GM12878 (cell line): ENCODE measurements around the gene ZNF276. TPM values are rescaled to one million over a fixed set of nuclear protein-coding genes. Genes with fewer than 3 reads are reported as not detected.

ENCODE experiments used
- ASH2L ChIP-seq: fragments of 300-600, 200-600 bp; sonication (generic); IDR thresholded peaks from 2 replicates; pipeline ENCODE4 v1.6.1; 2017; ENCODE audit warnings: low read depth, mild to moderate bottlenecking, borderline replicate concordance
- CEBPB ChIP-seq, 2 experiments: fragments of 150-350 bp in 1 of 2; IDR thresholded peaks; 2 replicates each; pipeline ENCODE4 v1.6.1; 2012 to 2014; ENCODE audit warnings: low read depth in 2 of 2, low read length in 2 of 2, borderline replicate concordance in 1 of 2, inconsistent platforms in 1 of 2
- CHD2 ChIP-seq: IDR thresholded peaks from 2 replicates; pipeline ENCODE4 v1.6.1; 2011; ENCODE audit warnings: low read depth, low read length, improper control_type of control experiment, borderline replicate concordance
- CREB1 ChIP-seq: IDR thresholded peaks from 2 replicates; pipeline ENCODE4 v1.6.1; 2012; ENCODE audit warnings: low read depth, mild to moderate bottlenecking, inconsistent platforms
- CUX1 ChIP-seq: IDR thresholded peaks from 2 replicates; pipeline ENCODE4 v1.6.1; 2012; ENCODE audit warnings: improper control_type of control experiment, low read depth, low read length; ENCODE audit not compliant: insufficient replicate concordance
- EP300 ChIP-seq, 2 experiments: fragments of 150-350 bp in 1 of 2; IDR thresholded peaks; 2 replicates each; pipeline ENCODE4 v1.6.1; 2011 to 2012; ENCODE audit warnings: low read depth in 2 of 2, low read length in 2 of 2, borderline replicate concordance in 1 of 2, improper control_type of control experiment in 1 of 2, inconsistent platforms in 1 of 2; ENCODE audit not compliant: control insufficient read depth in 1 of 2
- GABPA ChIP-seq: IDR thresholded peaks from 2 replicates; pipeline ENCODE4 v1.6.1; 2014; ENCODE audit warnings: antibody characterized with exemption, low read depth, mild to moderate bottlenecking, inconsistent platforms
- NKRF ChIP-seq: fragments of 450-650 bp; conservative IDR thresholded peaks from 2 replicates; pipeline ENCODE4 v1.6.1; 2017; ENCODE audit warnings: mild to moderate bottlenecking, moderate library complexity
- RB1 ChIP-seq: fragments of 450-650 bp; formaldehyde crosslinking; IDR thresholded peaks from 2 replicates; pipeline ENCODE4 v1.6.1; 2017; ENCODE audit warnings: mild to moderate bottlenecking, borderline replicate concordance
- SMAD5 ChIP-seq: IDR thresholded peaks from 2 replicates; pipeline ENCODE4 v1.6.1; 2016; ENCODE audit warnings: antibody characterized with exemption, low read depth
- SMC3 ChIP-seq: IDR thresholded peaks from 2 replicates; pipeline ENCODE4 v1.6.1; 2011; ENCODE audit warnings: low read length, improper control_type of control experiment, borderline replicate concordance
- SPI1 ChIP-seq: IDR thresholded peaks from 2 replicates; pipeline ENCODE4 v1.6.1; 2011; ENCODE audit warnings: low read depth, mild to moderate bottlenecking, low read length, moderate library complexity, borderline replicate concordance; ENCODE audit not compliant: insufficient read depth
- SREBF1 ChIP-seq: IDR thresholded peaks from 2 replicates; pipeline ENCODE4 v1.6.1; 2012; ENCODE audit warnings: mild to moderate bottlenecking, low read length
- ZNF207 ChIP-seq: fragments of 450-650 bp; IDR thresholded peaks from 2 replicates; pipeline ENCODE4 v1.6.1; 2014; ENCODE audit warnings: antibody characterized with exemption, mild to moderate bottlenecking, borderline replicate concordance
- ZNF24 ChIP-seq: fragments of 450-650 bp; IDR thresholded peaks from 2 replicates; pipeline ENCODE4 v1.6.1; 2017; ENCODE audit warnings: antibody characterized with exemption, mild to moderate bottlenecking
- ZNF687 ChIP-seq: fragments of 450-650 bp; IDR thresholded peaks from 2 replicates; pipeline ENCODE4 v1.6.1; 2017; ENCODE audit warnings: mild to moderate bottlenecking, moderate library complexity
- polyA plus RNA-seq, 11 experiments: library from polyadenylated mRNA; depleted of rRNA in 4 of 11; unstranded in 6 of 11; stranded (reverse) in 5 of 11; fragments of >200 nt; fragmentation: Nextera tagmentation in 4 of 11; fragmentation: Illumina TruSeq in 1 of 11; extraction: Ambion mirVana in 4 of 11; extraction: Trizol in 1 of 11; gene quantifications; 1 replicate in 1 of 11; 2 replicates in 10 of 11; pipeline versions ENCODE4 v1.2.1 to v1.2.3, GENCODE V29; 2011 to 2016; ENCODE audit warnings: inconsistent platforms in 2 of 11, missing spikeins in 2 of 11, low read depth in 1 of 11
- total RNA-seq, 4 experiments: library from RNA; depleted of rRNA in 3 of 4; stranded (reverse); fragments of >200 nt in 3 of 4; fragmentation: Illumina TruSeq in 1 of 4; extraction: Trizol in 1 of 4; gene quantifications; 2 replicates each; pipeline versions ENCODE4 v1.2.1 to v1.2.3, GENCODE V29; 2013 to 2021
- TF ChIP-seq, protein P1 (sequence below): IDR thresholded peaks from 2 replicates; pipeline ENCODE4 v1.6.1; 2012; ENCODE audit warnings: low read length, inconsistent platforms

Gene ZNF276
- total and polyA plus RNA-seq, 10 of the 15 experiments (the other 5 are each of a cell fraction or from before 2014, with no cell fraction given): 0.27 to 22.7 (median 8.7) TPM

DNA sequence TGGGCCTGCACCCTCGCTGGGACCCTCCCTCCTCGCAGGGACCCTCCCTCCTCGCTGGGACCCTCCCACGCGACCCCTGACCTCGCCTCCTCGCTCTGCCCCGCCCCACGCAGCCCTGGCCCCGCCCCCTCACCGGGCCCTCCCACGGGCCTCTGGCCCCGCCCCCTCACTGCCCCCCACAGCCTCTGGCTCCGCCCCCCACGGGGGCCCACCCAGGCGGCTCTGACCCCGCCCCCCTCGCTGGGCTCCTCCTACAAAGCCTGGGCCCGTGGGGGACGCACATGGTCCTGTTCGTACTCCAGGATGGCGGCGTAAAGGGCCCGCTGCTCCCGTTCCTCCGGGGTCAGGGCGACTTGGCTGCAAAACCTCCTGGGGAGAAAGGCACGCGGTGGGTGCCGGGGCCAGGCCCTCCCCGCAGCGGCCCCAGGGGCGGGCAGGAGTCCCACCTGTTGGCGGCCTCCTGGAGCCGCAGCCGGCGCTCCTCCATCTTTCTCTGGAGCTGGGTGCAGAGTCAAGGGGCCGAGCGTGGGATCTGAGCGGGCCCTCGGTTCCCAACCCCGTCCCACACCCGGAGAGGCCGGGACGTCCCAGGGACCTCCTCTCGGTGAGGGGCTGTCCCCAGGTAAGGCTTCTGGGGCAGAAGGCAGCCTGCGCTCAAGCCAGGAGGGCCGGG is 9.6 kb upstream of the ZNF276 start (continued):
- TF ChIP-seq ZNF687: peak; percentile 62; the same call in 1 of the 2 replicates
- no peak for TF ChIP-seq EP300 (IDR thresholded peaks at IDR 0.05; ENCODE audit: borderline replicate concordance in 1 of 2, control insufficient read depth in 1 of 2, low read depth in 2 of 2, low read length in 2 of 2)
- TF ChIP-seq ASH2L: no peak
- TF ChIP-seq CEBPB (IDR thresholded peaks at IDR 0.05; ENCODE audit: borderline replicate concordance in 1 of 2, low read depth in 2 of 2, low read length in 2 of 2): no peak
- no peak for TF ChIP-seq GABPA
- no peak for TF ChIP-seq ZNF24
- no peak for TF ChIP-seq CHD2
- TF ChIP-seq SREBF1: no peak
- peak; percentile 59 for TF ChIP-seq NKRF
- TF ChIP-seq SMC3: no peak
- TF ChIP-seq SPI1: no peak
- TF ChIP-seq ZNF207: no peak
- TF ChIP-seq SMAD5: no peak
- no peak for TF ChIP-seq CUX1
- no peak for TF ChIP-seq CREB1
- TF ChIP-seq, protein P1, sequence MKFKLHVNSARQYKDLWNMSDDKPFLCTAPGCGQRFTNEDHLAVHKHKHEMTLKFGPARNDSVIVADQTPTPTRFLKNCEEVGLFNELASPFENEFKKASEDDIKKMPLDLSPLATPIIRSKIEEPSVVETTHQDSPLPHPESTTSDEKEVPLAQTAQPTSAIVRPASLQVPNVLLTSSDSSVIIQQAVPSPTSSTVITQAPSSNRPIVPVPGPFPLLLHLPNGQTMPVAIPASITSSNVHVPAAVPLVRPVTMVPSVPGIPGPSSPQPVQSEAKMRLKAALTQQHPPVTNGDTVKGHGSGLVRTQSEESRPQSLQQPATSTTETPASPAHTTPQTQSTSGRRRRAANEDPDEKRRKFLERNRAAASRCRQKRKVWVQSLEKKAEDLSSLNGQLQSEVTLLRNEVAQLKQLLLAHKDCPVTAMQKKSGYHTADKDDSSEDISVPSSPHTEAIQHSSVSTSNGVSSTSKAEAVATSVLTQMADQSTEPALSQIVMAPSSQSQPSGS: no peak
- TF ChIP-seq RB1: peak; percentile 41; the same call in 1 of the 2 replicates
